LNCaP clone FGC (cell line): ENCODE results near the gene RNF40.

Experiments used
- DNase-seq: peaks from one replicate; pipeline ENCODE4 v3.0.0-alpha.2; 2011; ENCODE audit warnings: low read depth
- H3K4me3 ChIP-seq: 2 replicates; pipeline ENCODE4 v1.5.1; 2011; ENCODE audit warnings: mild to moderate bottlenecking, low read depth, low read length, control low read depth
- CTCF ChIP-seq: IDR thresholded peaks from 2 replicates; pipeline ENCODE4 v1.5.1; 2012; ENCODE audit warnings: mild to moderate bottlenecking; ENCODE audit not compliant: control insufficient read depth, insufficient read depth; ENCODE audit errors: extremely low read depth

Gene RNF40

GRCh38 chr16:30728899-30729672 lies 33.0 kb upstream of the RNF40 start:
- H3K4me3 ChIP-seq: no peak overlapping the region
- TF ChIP-seq CTCF: no peak
- no peak for DNase-seq

GRCh38 chr16:30731411-30731810 lies 30.7 kb upstream of the RNF40 start:
- no peak overlapping the region for H3K4me3 ChIP-seq
- DNase-seq: no peak
- no peak for TF ChIP-seq CTCF

DNA sequence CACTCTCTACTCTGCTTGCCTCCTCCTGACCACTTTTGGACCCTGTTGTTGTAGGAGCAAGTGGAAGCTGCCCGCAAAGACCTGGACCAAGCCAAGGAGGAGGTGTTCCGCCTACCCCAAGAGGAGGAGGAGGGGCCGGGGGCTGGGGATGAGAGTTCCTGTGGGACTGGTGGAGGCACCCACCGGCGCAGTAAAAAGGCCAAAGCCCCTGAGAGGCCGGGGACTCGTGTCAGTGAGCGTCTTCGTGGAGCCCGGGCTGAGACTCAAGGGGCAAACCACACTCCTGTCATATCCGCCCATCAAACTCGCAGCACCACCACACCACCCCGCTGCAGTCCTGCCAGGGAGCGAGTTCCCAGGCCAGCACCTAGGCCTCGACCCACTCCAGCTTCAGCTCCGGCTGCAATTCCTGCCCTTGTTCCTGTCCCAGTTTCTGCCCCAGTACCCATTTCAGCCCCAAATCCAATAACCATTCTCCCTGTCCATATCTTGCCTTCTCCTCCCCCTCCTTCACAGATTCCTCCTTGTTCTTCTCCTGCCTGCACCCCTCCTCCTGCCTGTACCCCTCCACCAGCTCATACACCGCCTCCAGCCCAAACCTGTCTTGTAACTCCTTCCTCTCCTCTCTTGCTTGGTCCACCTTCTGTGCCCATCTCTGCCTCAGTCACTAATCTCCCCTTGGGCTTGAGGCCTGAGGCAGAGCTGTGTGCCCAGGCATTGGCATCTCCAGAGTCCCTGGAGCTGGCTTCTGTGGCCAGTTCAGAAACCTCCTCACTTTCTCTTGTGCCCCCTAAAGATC lies 24.9 kb upstream of the RNF40 start:
- H3K4me3 ChIP-seq: no peak overlapping the region
- no peak for TF ChIP-seq CTCF
- DNase-seq: no peak

DNA sequence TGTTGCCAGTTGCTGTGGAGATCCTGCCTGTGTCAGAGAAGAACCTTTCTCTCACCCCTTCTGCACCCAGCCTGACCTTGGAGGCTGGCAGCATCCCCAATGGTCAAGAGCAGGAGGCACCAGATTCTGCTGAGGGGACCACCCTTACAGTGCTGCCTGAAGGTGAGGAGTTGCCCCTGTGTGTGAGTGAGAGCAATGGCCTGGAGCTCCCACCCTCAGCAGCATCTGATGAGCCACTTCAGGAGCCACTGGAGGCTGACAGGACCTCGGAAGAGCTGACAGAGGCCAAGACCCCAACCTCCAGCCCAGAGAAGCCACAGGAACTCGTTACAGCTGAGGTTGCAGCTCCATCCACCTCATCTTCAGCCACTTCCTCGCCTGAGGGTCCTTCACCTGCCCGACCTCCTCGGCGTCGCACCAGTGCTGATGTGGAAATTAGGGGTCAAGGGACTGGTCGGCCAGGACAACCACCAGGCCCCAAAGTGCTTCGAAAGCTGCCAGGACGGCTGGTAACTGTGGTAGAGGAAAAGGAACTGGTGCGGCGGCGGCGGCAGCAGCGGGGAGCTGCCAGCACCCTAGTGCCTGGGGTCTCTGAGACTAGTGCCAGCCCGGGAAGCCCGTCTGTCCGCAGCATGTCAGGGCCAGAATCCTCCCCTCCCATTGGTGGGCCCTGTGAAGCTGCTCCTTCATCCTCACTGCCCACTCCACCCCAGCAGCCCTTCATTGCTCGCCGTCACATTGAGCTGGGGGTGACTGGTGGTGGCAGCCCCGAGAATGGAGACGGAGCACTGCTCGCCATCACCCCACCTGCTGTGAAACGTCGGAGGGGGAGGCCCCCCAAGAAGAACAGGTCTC lies 24.1 kb upstream of the RNF40 start:
- no peak overlapping the region for H3K4me3 ChIP-seq
- DNase-seq: no peak
- TF ChIP-seq CTCF: no peak

GRCh38 chr16:30738984-30739951 lies 22.9 kb upstream of the RNF40 start:
- H3K4me3 ChIP-seq: no peak overlapping the region; the same call in 1 of the 2 replicates
- no peak for TF ChIP-seq CTCF
- DNase-seq: no peak
